WTC11 (cell line): Measurements from ENCODE around the gene ZFP90. TPM values are rescaled to one million over a fixed set of nuclear protein-coding genes. Genes with fewer than 3 reads are reported as not detected.

ENCODE experiments used
- ATAC-seq: fragments of 200-7000 bp; cut with Tn5 transposase; 2 replicates; pipeline ENCODE4 v1.10.0; 2021; ENCODE audit warnings: mild to moderate bottlenecking, moderate library complexity
- CTCF ChIA-PET: fragments of 300-600 bp; sonication (Branson Sonifier 250); formaldehyde crosslinking; loops from one replicate; lab custom pipeline; 2021; ENCODE audit warnings: antibody characterized with exemption; lab: Charles Lee
- POLR2A ChIA-PET: fragments of 350-600 bp; sonication (Branson Sonifier 250); formaldehyde crosslinking; loops from one replicate; lab custom pipeline; 2021; ENCODE audit warnings: antibody characterized with exemption; lab: Charles Lee
- DNase-seq: peaks from one replicate; pipeline ENCODE4 v3.0.0; 2021; ENCODE audit warnings: low spot score
- H3K27ac Mint-ChIP-seq: 2 replicates; pipeline ENCODE4 v1.8.0; 2021; ENCODE audit warnings: mixed read lengths
- H3K27me3 Mint-ChIP-seq: 2 replicates; pipeline ENCODE4 v1.8.0; 2021; ENCODE audit warnings: low read depth, mild to moderate bottlenecking, moderate library complexity, mixed read lengths
- H3K36me3 Mint-ChIP-seq: 2 replicates; pipeline ENCODE4 v1.8.0; 2021; ENCODE audit warnings: mixed read lengths
- H3K4me1 Mint-ChIP-seq: 2 replicates; pipeline ENCODE4 v1.8.0; 2022; ENCODE audit warnings: mixed read lengths
- H3K4me3 Mint-ChIP-seq: 2 replicates; pipeline ENCODE4 v1.8.0; 2021; ENCODE audit warnings: mild to moderate bottlenecking, moderate library complexity, mixed read lengths
- H3K9me3 Mint-ChIP-seq: 2 replicates; pipeline ENCODE4 v1.8.0; 2021; ENCODE audit warnings: mixed read lengths
- FOXJ3 ChIP-seq: sonication (generic); formaldehyde crosslinking; IDR thresholded peaks from 2 replicates; pipeline ENCODE4 v1.9.0; 2021; ENCODE audit warnings: missing genetic modification reagents, mild to moderate bottlenecking, borderline replicate concordance
- FOXK1 ChIP-seq: sonication (generic); formaldehyde crosslinking; IDR thresholded peaks from 2 replicates; pipeline ENCODE4 v1.8.0; 2022; ENCODE audit warnings: mild to moderate bottlenecking, moderate library complexity, missing genetic modification reagents
- FOXP4 ChIP-seq: sonication (generic); formaldehyde crosslinking; IDR thresholded peaks from 2 replicates; pipeline ENCODE4 v1.8.0; 2022; ENCODE audit warnings: mild to moderate bottlenecking, missing genetic modification reagents
- IRF1 ChIP-seq: sonication (generic); formaldehyde crosslinking; IDR thresholded peaks from 2 replicates; pipeline ENCODE4 v1.8.0; 2023; ENCODE audit warnings: missing genetic modification reagents
- IRF2 ChIP-seq: sonication (generic); formaldehyde crosslinking; IDR thresholded peaks from 2 replicates; pipeline ENCODE4 v1.8.0; 2022; ENCODE audit warnings: low read depth, missing genetic modification reagents, borderline replicate concordance
- JUN ChIP-seq: sonication (generic); formaldehyde crosslinking; IDR thresholded peaks from 2 replicates; pipeline ENCODE4 v1.8.0; 2023; ENCODE audit warnings: mild to moderate bottlenecking, missing genetic modification reagents
- NR3C1 ChIP-seq: sonication (generic); formaldehyde crosslinking; conservative IDR thresholded peaks from 2 replicates; pipeline ENCODE4 v1.8.1; 2023; ENCODE audit warnings: low read depth, mild to moderate bottlenecking, missing genetic modification reagents
- PRDM15 ChIP-seq: sonication (generic); formaldehyde crosslinking; IDR thresholded peaks from 2 replicates; pipeline ENCODE4 v1.8.0; 2022; ENCODE audit warnings: missing genetic modification reagents
- RORB ChIP-seq: fragments of 250-450 bp; sonication (Bioruptor Pico); IDR thresholded peaks from 2 replicates; pipeline ENCODE4 v1.9.0; 2021; ENCODE audit warnings: mild to moderate bottlenecking
- TCF7 ChIP-seq: sonication (generic); formaldehyde crosslinking; IDR thresholded peaks from 2 replicates; pipeline ENCODE4 v1.8.0; 2022; ENCODE audit warnings: mild to moderate bottlenecking, low read depth, missing genetic modification reagents, moderate library complexity
- TEAD4 ChIP-seq: sonication (generic); formaldehyde crosslinking; IDR thresholded peaks from 2 replicates; pipeline ENCODE4 v1.8.0; 2022; ENCODE audit warnings: mild to moderate bottlenecking, missing genetic modification reagents
- ZBTB21 ChIP-seq: sonication (generic); formaldehyde crosslinking; IDR thresholded peaks from 2 replicates; pipeline ENCODE4 v1.8.1; 2023; ENCODE audit warnings: mild to moderate bottlenecking, missing genetic modification reagents, borderline replicate concordance
- ZNF219 ChIP-seq: sonication (generic); formaldehyde crosslinking; IDR thresholded peaks from 2 replicates; pipeline ENCODE4 v1.8.0; 2023; ENCODE audit warnings: missing genetic modification reagents, mild to moderate bottlenecking, borderline replicate concordance
- ZNF263 ChIP-seq: sonication (generic); formaldehyde crosslinking; IDR thresholded peaks from 2 replicates; pipeline ENCODE4 v1.8.1; 2022; ENCODE audit warnings: low read depth, mild to moderate bottlenecking, moderate library complexity, missing genetic modification reagents
- ZNF281 ChIP-seq: sonication (generic); formaldehyde crosslinking; IDR thresholded peaks from 2 replicates; pipeline ENCODE4 v1.8.0; 2023; ENCODE audit warnings: mild to moderate bottlenecking, missing genetic modification reagents
- ZNF396 ChIP-seq: fragments of 250-450 bp; sonication (Bioruptor Pico); IDR thresholded peaks from 2 replicates; pipeline ENCODE4 v1.8.0; 2021; ENCODE audit warnings: mild to moderate bottlenecking, moderate library complexity, borderline replicate concordance
- ZNF425 ChIP-seq: fragments of 250-450 bp; sonication (Bioruptor Pico); conservative IDR thresholded peaks from 2 replicates; pipeline ENCODE4 v1.9.0; 2021; ENCODE audit warnings: mild to moderate bottlenecking
- total RNA-seq: library from RNA; stranded (reverse); gene quantifications from 3 replicates; pipeline ENCODE4 v1.2.3, GENCODE V29; 2021
- TF ChIP-seq, protein P1 (sequence below): sonication (generic); formaldehyde crosslinking; IDR thresholded peaks from 2 replicates; pipeline ENCODE4 v1.8.0; 2022; ENCODE audit warnings: mild to moderate bottlenecking, missing genetic modification reagents
- TF ChIP-seq, protein P2 (sequence below): fragments of 250-450 bp; sonication (Bioruptor Pico); IDR thresholded peaks from 2 replicates; pipeline ENCODE4 v1.9.0; 2021; ENCODE audit warnings: moderate library complexity, mild to moderate bottlenecking, inconsistent platforms, borderline replicate concordance
- TF ChIP-seq, protein P3 (sequence below): sonication (generic); formaldehyde crosslinking; IDR thresholded peaks from 2 replicates; pipeline ENCODE4 v1.8.1; 2023; ENCODE audit warnings: mild to moderate bottlenecking, missing genetic modification reagents, moderate library complexity

The ZFP90 gene
- total RNA-seq, 1 experiment from 2014 or later = 21.7 TPM

- Mint-ChIP-seq H3K4me1 (0 out of 2 replicates have a peak, but pooled peaks cover 3% of the 10 kb centered on the region), H3K9me3 (no peaks in the 10 kb centered on the region)
- CTCF ChIA-PET = interaction anchor here (1.3 to 2.3 kb wide), 2 partner anchors 8 to 146 kb away, joined by 4 to 11 read pairs; no protein-coding TSS in a partner anchor
Observed at GRCh38 chr16:68512742-68513141, 26.3 kb upstream of the ZFP90 start.

More at GRCh38 chr16:68512742-68513141, 26.3 kb upstream of the ZFP90 start:
- DNase-seq (no peak), ATAC-seq (no peak)
- no peak for TF ChIP-seq TEAD4 (CRISPR knock-in tag)
- no peak for TF ChIP-seq ZNF425 (CRISPR knock-in tag)
- TF ChIP-seq, protein P1, sequence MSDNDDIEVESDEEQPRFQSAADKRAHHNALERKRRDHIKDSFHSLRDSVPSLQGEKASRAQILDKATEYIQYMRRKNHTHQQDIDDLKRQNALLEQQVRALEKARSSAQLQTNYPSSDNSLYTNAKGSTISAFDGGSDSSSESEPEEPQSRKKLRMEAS (CRISPR knock-in tag) = no peak
- no peak for TF ChIP-seq PRDM15 (CRISPR knock-in tag)
- TF ChIP-seq ZBTB21 (CRISPR knock-in tag) = no peak
- no peak for TF ChIP-seq JUN (CRISPR knock-in tag)
- TF ChIP-seq, protein P2, sequence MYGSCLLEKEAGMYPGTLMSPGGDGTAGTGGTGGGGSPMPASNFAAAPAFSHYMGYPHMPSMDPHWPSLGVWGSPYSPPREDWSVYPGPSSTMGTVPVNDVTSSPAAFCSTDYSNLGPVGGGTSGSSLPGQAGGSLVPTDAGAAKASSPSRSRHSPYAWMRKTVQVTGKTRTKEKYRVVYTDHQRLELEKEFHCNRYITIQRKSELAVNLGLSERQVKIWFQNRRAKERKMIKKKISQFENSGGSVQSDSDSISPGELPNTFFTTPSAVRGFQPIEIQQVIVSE (CRISPR knock-in tag) = no peak
- no peak for TF ChIP-seq ZNF219 (CRISPR knock-in tag)
- TF ChIP-seq FOXP4 (CRISPR knock-in tag) = no peak
- TF ChIP-seq ZNF281 (CRISPR knock-in tag) = no peak
- TF ChIP-seq IRF2 = no peak
- TF ChIP-seq, protein P3, sequence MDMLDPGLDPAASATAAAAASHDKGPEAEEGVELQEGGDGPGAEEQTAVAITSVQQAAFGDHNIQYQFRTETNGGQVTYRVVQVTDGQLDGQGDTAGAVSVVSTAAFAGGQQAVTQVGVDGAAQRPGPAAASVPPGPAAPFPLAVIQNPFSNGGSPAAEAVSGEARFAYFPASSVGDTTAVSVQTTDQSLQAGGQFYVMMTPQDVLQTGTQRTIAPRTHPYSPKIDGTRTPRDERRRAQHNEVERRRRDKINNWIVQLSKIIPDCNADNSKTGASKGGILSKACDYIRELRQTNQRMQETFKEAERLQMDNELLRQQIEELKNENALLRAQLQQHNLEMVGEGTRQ = no peak
- no peak for TF ChIP-seq FOXJ3 (CRISPR knock-in tag)
- TF ChIP-seq NR3C1 (CRISPR knock-in tag) = no peak
- no peak for TF ChIP-seq TCF7
- no peak for TF ChIP-seq FOXK1
- TF ChIP-seq ZNF263 (CRISPR knock-in tag) = no peak
- no peak for TF ChIP-seq ZNF396 (CRISPR knock-in tag)
- TF ChIP-seq RORB (CRISPR knock-in tag) = no peak
- no peak for TF ChIP-seq IRF1
- H3K27me3 Mint-ChIP-seq = peaks cover 15% of the 10 kb centered on the region
- no peaks in the 10 kb centered on the region for H3K36me3 Mint-ChIP-seq
- POLR2A ChIA-PET = no interaction called here
- no peak overlapping the region for H3K4me3 Mint-ChIP-seq
- H3K27ac Mint-ChIP-seq = no peak overlapping the region
